ENCODE data around the gene PAM. TPM values are rescaled to one million over a fixed set of nuclear protein-coding genes. Genes with fewer than 3 reads are reported as not detected.

The PAM gene
- total and polyA plus RNA-seq, 2 donors (not counting 3 experiments of a cell fraction or from before 2014, with no cell fraction given): 118 to 176 TPM

GRCh38 chr5:102902647-102903046 lies 147.5 kb downstream of the PAM start:
- TF ChIP-seq FOS (IDR thresholded peaks at IDR 0.05; ENCODE audit: borderline replicate concordance, insufficient read depth, low read length) (no peak), MYC (IDR thresholded peaks at IDR 0.05; ENCODE audit: low read depth, low read length) (no peak), POLR2A (IDR thresholded peaks at IDR 0.05; ENCODE audit: low read depth, low read length) (no peak), EZH2 (IDR thresholded peaks at IDR 0.05; ENCODE audit: borderline replicate concordance, low read depth, low read length, severe bottlenecking) (no peak), GATA2 (IDR thresholded peaks at IDR 0.05; ENCODE audit: insufficient read depth, insufficient read length, low read depth, low read length) (no peak), JUN (IDR thresholded peaks at IDR 0.05; ENCODE audit: borderline replicate concordance, insufficient read depth, insufficient read length, low read depth) (no peak)
- TF ChIP-seq, protein P1, sequence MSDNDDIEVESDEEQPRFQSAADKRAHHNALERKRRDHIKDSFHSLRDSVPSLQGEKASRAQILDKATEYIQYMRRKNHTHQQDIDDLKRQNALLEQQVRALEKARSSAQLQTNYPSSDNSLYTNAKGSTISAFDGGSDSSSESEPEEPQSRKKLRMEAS (IDR thresholded peaks at IDR 0.05; ENCODE audit: insufficient read depth, insufficient read length): no peak
- POLR2A ChIA-PET: no interaction called here
- dilution Hi-C loops (cut with MboI; ENCODE audit: extremely low pct_ligation_motif_present, low sequenced_read_pairs) (no loop called here), intact Hi-C loops (cut with micrococcal nuclease) (no loop called here)
- H3K4me1 ChIP-seq (ENCODE audit: control insufficient read depth, extremely low read depth, insufficient read depth, low read length): no peaks in the 10 kb centered on the region
- FAIRE-seq: no peak
- H3K9ac ChIP-seq (replicated peaks; ENCODE audit: extremely low read depth, insufficient read depth, low read length): no peak overlapping the region
- no TSS peak for BruUV-seq (replicated peaks)
- no peak overlapping the region for H2AFZ ChIP-seq (ENCODE audit: low read depth, low read length)
- H3K9me1 ChIP-seq (replicated peaks; ENCODE audit: control insufficient read depth, extremely low read depth, insufficient read depth, low read length): no peaks in the 10 kb centered on the region
- no peak overlapping the region for H3K27ac ChIP-seq (ENCODE audit: insufficient read depth, low read depth, low read length)
- no peaks in the 10 kb centered on the region for H3K9me3 ChIP-seq (replicated peaks; ENCODE audit: control insufficient read depth, insufficient read depth, low read length)
- no peaks in the 10 kb centered on the region for H3K27me3 ChIP-seq (ENCODE audit: control insufficient read depth in 2 of 2, insufficient read depth in 2 of 2, low read length in 2 of 2)
- no peaks in the 10 kb centered on the region for H3K36me3 ChIP-seq (ENCODE audit: control insufficient read depth in 2 of 2, extremely low read depth in 1 of 2, insufficient read depth in 2 of 2, low read length in 2 of 2)
- peak; percentile 7 for DNase-seq (ENCODE audit: low read depth, low spot score)
- CTCF ChIA-PET: no interaction called here
- H4K20me1 ChIP-seq (replicated peaks; ENCODE audit: control insufficient read depth, extremely low read depth, insufficient read depth, low read length): no peaks in the 10 kb centered on the region
- no peak overlapping the region for H3K4me3 ChIP-seq (replicated peaks in 1 of 3; ENCODE audit: insufficient read depth in 1 of 3, low read depth in 1 of 3, low read length in 3 of 3)
- H3K79me2 ChIP-seq (ENCODE audit: control insufficient read depth, insufficient read depth, low read length): no peaks in the 10 kb centered on the region
- H3K4me2 ChIP-seq (ENCODE audit: insufficient read depth, low read length): no peak overlapping the region

GRCh38 chr5:102903074-102903871 lies 148.2 kb downstream of the PAM start:
- dilution Hi-C loops (cut with MboI; ENCODE audit: extremely low pct_ligation_motif_present, low sequenced_read_pairs): no loop called here

More at GRCh38 chr5:102903074-102903871, 148.2 kb downstream of the PAM start:
- Histone ChIP-seq H3K4me2 (ENCODE audit: insufficient read depth, low read length) (no peak overlapping the region), H3K27me3 (ENCODE audit: control insufficient read depth in 2 of 2, insufficient read depth in 2 of 2, low read length in 2 of 2) (no peaks in the 10 kb centered on the region), H3K4me1 (ENCODE audit: control insufficient read depth, extremely low read depth, insufficient read depth, low read length) (no peaks in the 10 kb centered on the region), H3K4me3 (replicated peaks in 1 of 3; ENCODE audit: insufficient read depth in 1 of 3, low read depth in 1 of 3, low read length in 3 of 3) (no peak overlapping the region), H3K9me1 (replicated peaks; ENCODE audit: control insufficient read depth, extremely low read depth, insufficient read depth, low read length) (no peaks in the 10 kb centered on the region), H3K9me3 (replicated peaks; ENCODE audit: control insufficient read depth, insufficient read depth, low read length) (no peaks in the 10 kb centered on the region), H3K36me3 (ENCODE audit: control insufficient read depth in 2 of 2, extremely low read depth in 1 of 2, insufficient read depth in 2 of 2, low read length in 2 of 2) (no peaks in the 10 kb centered on the region), H3K9ac (replicated peaks; ENCODE audit: extremely low read depth, insufficient read depth, low read length) (no peak overlapping the region), H2AFZ (ENCODE audit: low read depth, low read length) (no peak overlapping the region), H3K27ac (ENCODE audit: insufficient read depth, low read depth, low read length) (no peak overlapping the region), H4K20me1 (replicated peaks; ENCODE audit: control insufficient read depth, extremely low read depth, insufficient read depth, low read length) (no peaks in the 10 kb centered on the region), H3K79me2 (ENCODE audit: control insufficient read depth, insufficient read depth, low read length) (no peaks in the 10 kb centered on the region)
- intact Hi-C loops (cut with micrococcal nuclease): no loop called here
- FAIRE-seq: no peak
- DNase-seq (ENCODE audit: low read depth, low spot score): no peak
- TF ChIP-seq EZH2 (IDR thresholded peaks at IDR 0.05; ENCODE audit: borderline replicate concordance, low read depth, low read length, severe bottlenecking) (no peak), MYC (IDR thresholded peaks at IDR 0.05; ENCODE audit: low read depth, low read length) (no peak), POLR2A (IDR thresholded peaks at IDR 0.05; ENCODE audit: low read depth, low read length) (no peak), FOS (IDR thresholded peaks at IDR 0.05; ENCODE audit: borderline replicate concordance, insufficient read depth, low read length) (no peak)
- TF ChIP-seq, protein P1 (IDR thresholded peaks at IDR 0.05; ENCODE audit: insufficient read depth, insufficient read length): no peak
- no TSS peak for BruUV-seq (replicated peaks)
- ChIA-PET CTCF (interaction anchor here (0.9 to 1.2 kb wide), 2 partner anchors 11 to 19 kb away, joined by 4 to 5 read pairs; no protein-coding TSS in a partner anchor), POLR2A (no interaction called here)
